Measurements from ENCODE around the gene LINGO1. TPM values are rescaled to one million over a fixed set of nuclear protein-coding genes. Genes with fewer than 3 reads are reported as not detected.

Gene LINGO1
- total RNA-seq, 1 donor from 2014 or later: 4.5 TPM

GRCh38 chr15:77671362-77672056 lies 38.8 kb upstream of the LINGO1 start:
- no peaks in the 10 kb centered on the region for H3K36me3 Mint-ChIP-seq (ENCODE audit: low read depth, unreplicated experiment)
- H3K4me3 ChIP-seq (ENCODE audit: insufficient read depth, low read depth, low read length): no peak overlapping the region
- no peaks in the 10 kb centered on the region for H3K9me3 ChIP-seq (ENCODE audit: insufficient read depth, low read depth, low read length)
- H3K4me3 Mint-ChIP-seq (ENCODE audit: unreplicated experiment): no peak overlapping the region
- H3K36me3 ChIP-seq (ENCODE audit: insufficient read depth, low read length): no peaks in the 10 kb centered on the region
- TF ChIP-seq EZH2 (IDR thresholded peaks at IDR 0.05; ENCODE audit: insufficient read depth, low read length): no peak
- TF ChIP-seq, protein P1, sequence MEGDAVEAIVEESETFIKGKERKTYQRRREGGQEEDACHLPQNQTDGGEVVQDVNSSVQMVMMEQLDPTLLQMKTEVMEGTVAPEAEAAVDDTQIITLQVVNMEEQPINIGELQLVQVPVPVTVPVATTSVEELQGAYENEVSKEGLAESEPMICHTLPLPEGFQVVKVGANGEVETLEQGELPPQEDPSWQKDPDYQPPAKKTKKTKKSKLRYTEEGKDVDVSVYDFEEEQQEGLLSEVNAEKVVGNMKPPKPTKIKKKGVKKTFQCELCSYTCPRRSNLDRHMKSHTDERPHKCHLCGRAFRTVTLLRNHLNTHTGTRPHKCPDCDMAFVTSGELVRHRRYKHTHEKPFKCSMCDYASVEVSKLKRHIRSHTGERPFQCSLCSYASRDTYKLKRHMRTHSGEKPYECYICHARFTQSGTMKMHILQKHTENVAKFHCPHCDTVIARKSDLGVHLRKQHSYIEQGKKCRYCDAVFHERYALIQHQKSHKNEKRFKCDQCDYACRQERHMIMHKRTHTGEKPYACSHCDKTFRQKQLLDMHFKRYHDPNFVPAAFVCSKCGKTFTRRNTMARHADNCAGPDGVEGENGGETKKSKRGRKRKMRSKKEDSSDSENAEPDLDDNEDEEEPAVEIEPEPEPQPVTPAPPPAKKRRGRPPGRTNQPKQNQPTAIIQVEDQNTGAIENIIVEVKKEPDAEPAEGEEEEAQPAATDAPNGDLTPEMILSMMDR (IDR thresholded peaks at IDR 0.05; ENCODE audit: insufficient read depth, low read depth, low read length): no peak
- peaks cover 32% of the 10 kb centered on the region for H3K27me3 ChIP-seq (ENCODE audit: insufficient read depth, low read length)
- no peaks in the 10 kb centered on the region for H3K9me3 Mint-ChIP-seq (ENCODE audit: unreplicated experiment)
- no peak overlapping the region for H3K27ac ChIP-seq (ENCODE audit: low read depth, low read length)
- no peak overlapping the region for H3K4me2 ChIP-seq (ENCODE audit: low read length)
- no peaks in the 10 kb centered on the region for H3K79me2 ChIP-seq (ENCODE audit: insufficient read depth, low read length)
- no peaks in the 10 kb centered on the region for H3K4me1 Mint-ChIP-seq (ENCODE audit: low read depth, unreplicated experiment)
- H3K4me1 ChIP-seq (ENCODE audit: insufficient read depth, low read length): no peaks in the 10 kb centered on the region
- H3K27me3 Mint-ChIP-seq (ENCODE audit: low read depth, unreplicated experiment): peaks cover 43% of the 10 kb centered on the region
- no peak for FAIRE-seq
- H3K9ac ChIP-seq (ENCODE audit: low read length): no peak overlapping the region
- no peaks in the 10 kb centered on the region for H4K20me1 ChIP-seq (ENCODE audit: insufficient read depth, low read length)
- no peak overlapping the region for H3K27ac Mint-ChIP-seq (ENCODE audit: unreplicated experiment)
- no peak for DNase-seq (ENCODE audit: low read depth)
- no peak overlapping the region for H2AFZ ChIP-seq (ENCODE audit: low read depth, low read length)

GRCh38 chr15:77670558-77671361 lies 38.0 kb upstream of the LINGO1 start:
- H3K9me3 Mint-ChIP-seq (ENCODE audit: unreplicated experiment): no peaks in the 10 kb centered on the region
- Histone ChIP-seq H3K27ac (ENCODE audit: low read depth, low read length) (no peak overlapping the region), H2AFZ (ENCODE audit: low read depth, low read length) (no peak overlapping the region), H4K20me1 (ENCODE audit: insufficient read depth, low read length) (no peaks in the 10 kb centered on the region), H3K4me2 (ENCODE audit: low read length) (no peak overlapping the region), H3K79me2 (ENCODE audit: insufficient read depth, low read length) (no peaks in the 10 kb centered on the region), H3K36me3 (ENCODE audit: insufficient read depth, low read length) (no peaks in the 10 kb centered on the region), H3K9ac (ENCODE audit: low read length) (no peak overlapping the region), H3K27me3 (ENCODE audit: insufficient read depth, low read length) (peaks cover 32% of the 10 kb centered on the region), H3K4me3 (ENCODE audit: insufficient read depth, low read depth, low read length) (no peak overlapping the region), H3K9me3 (ENCODE audit: insufficient read depth, low read depth, low read length) (no peaks in the 10 kb centered on the region), H3K4me1 (ENCODE audit: insufficient read depth, low read length) (no peaks in the 10 kb centered on the region)
- TF ChIP-seq EZH2 (IDR thresholded peaks at IDR 0.05; ENCODE audit: insufficient read depth, low read length): no peak
- TF ChIP-seq, protein P1 (IDR thresholded peaks at IDR 0.05; ENCODE audit: insufficient read depth, low read depth, low read length): no peak
- H3K36me3 Mint-ChIP-seq (ENCODE audit: low read depth, unreplicated experiment): no peaks in the 10 kb centered on the region
- no peaks in the 10 kb centered on the region for H3K4me1 Mint-ChIP-seq (ENCODE audit: low read depth, unreplicated experiment)
- peaks cover 47% of the 10 kb centered on the region for H3K27me3 Mint-ChIP-seq (ENCODE audit: low read depth, unreplicated experiment)
- no peak overlapping the region for H3K4me3 Mint-ChIP-seq (ENCODE audit: unreplicated experiment)
- FAIRE-seq (no peak), DNase-seq (ENCODE audit: low read depth) (no peak)
- H3K27ac Mint-ChIP-seq (ENCODE audit: unreplicated experiment): no peak overlapping the region
